ENCODE results near the gene ILDR1.
"Not testable (repeated sequence)": the region's sequence is repeated elsewhere in the genome, so short reads cannot be mapped to it uniquely, and the experiment has no call there.

Gene ILDR1

GRCh38 chr3:121951291-121951919 lies 70.6 kb downstream of the ILDR1 start:
- Histone ChIP-seq H3K27me3 (replicated peaks; ENCODE audit: control insufficient read depth, insufficient read depth, low read length) (no peaks in the 10 kb centered on the region), H3K36me3 (ENCODE audit: control insufficient read depth, insufficient read depth, low read length) (no peaks in the 10 kb centered on the region), H3K4me3 (replicated peaks; ENCODE audit: low read depth, low read length) (no peak overlapping the region)
- TF ChIP-seq CTCF (IDR thresholded peaks at IDR 0.05; ENCODE audit: insufficient read depth, low read length, poor library complexity, severe bottlenecking) = no peak
- no peak for DNase-seq (ENCODE audit: extremely low read depth, insufficient read length)

- TF ChIP-seq CTCF (IDR thresholded peaks at IDR 0.05; ENCODE audit: insufficient read depth, low read length, poor library complexity, severe bottlenecking) = no peak
- no peak overlapping the region for H3K4me3 ChIP-seq (replicated peaks; ENCODE audit: low read depth, low read length)
- no peak for DNase-seq (ENCODE audit: extremely low read depth, insufficient read length)
- no peaks in the 10 kb centered on the region for H3K36me3 ChIP-seq (ENCODE audit: control insufficient read depth, insufficient read depth, low read length)
- H3K27me3 ChIP-seq (replicated peaks; ENCODE audit: control insufficient read depth, insufficient read depth, low read length) = no peaks in the 10 kb centered on the region
These were observed 73.4 kb downstream of the ILDR1 start for GRCh38 chr3:121948641-121949040.

GRCh38 chr3:121943431-121943830 lies 78.6 kb downstream of the ILDR1 start:
- Histone ChIP-seq H3K36me3 (ENCODE audit: control insufficient read depth, insufficient read depth, low read length) (peaks cover 3% of the 10 kb centered on the region), H3K4me3 (replicated peaks; ENCODE audit: low read depth, low read length) (no peak overlapping the region), H3K27me3 (replicated peaks; ENCODE audit: control insufficient read depth, insufficient read depth, low read length) (no peaks in the 10 kb centered on the region)
- DNase-seq (ENCODE audit: extremely low read depth, insufficient read length) = no peak
- TF ChIP-seq CTCF (IDR thresholded peaks at IDR 0.05; ENCODE audit: insufficient read depth, low read length, poor library complexity, severe bottlenecking) = no peak

- no peak for TF ChIP-seq CTCF (IDR thresholded peaks at IDR 0.05; ENCODE audit: insufficient read depth, low read length, poor library complexity, severe bottlenecking)
- DNase-seq (ENCODE audit: extremely low read depth, insufficient read length) = no peak
- H3K4me3 ChIP-seq (replicated peaks; ENCODE audit: low read depth, low read length) = no peak overlapping the region
- no peaks in the 10 kb centered on the region for H3K27me3 ChIP-seq (replicated peaks; ENCODE audit: control insufficient read depth, insufficient read depth, low read length)
- peaks cover 3% of the 10 kb centered on the region for H3K36me3 ChIP-seq (ENCODE audit: control insufficient read depth, insufficient read depth, low read length)
These were observed 79.8 kb downstream of the ILDR1 start for GRCh38 chr3:121942116-121942786.

GRCh38 chr3:121941592-121941991 lies 80.5 kb downstream of the ILDR1 start:
- Histone ChIP-seq H3K36me3 (ENCODE audit: control insufficient read depth, insufficient read depth, low read length) (peaks cover 3% of the 10 kb centered on the region), H3K27me3 (replicated peaks; ENCODE audit: control insufficient read depth, insufficient read depth, low read length) (no peaks in the 10 kb centered on the region), H3K4me3 (replicated peaks; ENCODE audit: low read depth, low read length) (no peak overlapping the region)
- DNase-seq (ENCODE audit: extremely low read depth, insufficient read length) = no peak
- no peak for TF ChIP-seq CTCF (IDR thresholded peaks at IDR 0.05; ENCODE audit: insufficient read depth, low read length, poor library complexity, severe bottlenecking)

- not testable (repeated sequence) for H3K36me3 ChIP-seq (ENCODE audit: control insufficient read depth, insufficient read depth, low read length); DNase-seq (ENCODE audit: extremely low read depth, insufficient read length); H3K4me3 ChIP-seq (replicated peaks; ENCODE audit: low read depth, low read length); H3K27me3 ChIP-seq (replicated peaks; ENCODE audit: control insufficient read depth, insufficient read depth, low read length)
These were observed 83.7 kb downstream of the ILDR1 start for GRCh38 chr3:121938141-121938855.
